ENCODE results near the gene ECM2.

ECM2 gene

DNA sequence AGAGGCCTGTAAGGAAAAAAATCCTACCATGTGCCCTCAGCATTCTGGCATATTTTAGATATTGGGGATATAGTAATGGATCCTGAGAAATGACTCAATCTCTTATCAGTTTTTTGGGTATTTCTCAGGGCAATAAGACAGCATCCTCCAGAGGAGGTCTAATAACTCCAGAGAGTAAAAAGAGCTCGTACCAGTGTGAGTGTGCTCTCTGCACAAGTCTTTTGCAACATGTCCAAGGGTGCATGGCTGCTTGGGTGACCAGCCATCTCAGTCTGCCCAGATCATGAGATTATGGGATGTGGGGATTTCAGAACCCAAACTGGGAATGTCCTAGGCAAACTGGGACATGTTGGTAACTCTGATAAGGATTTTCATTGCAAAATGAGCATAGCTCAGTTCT is 68.7 kb downstream of the ECM2 start:
- no peak for DNase-seq (ENCODE audit: low read depth)

DNA sequence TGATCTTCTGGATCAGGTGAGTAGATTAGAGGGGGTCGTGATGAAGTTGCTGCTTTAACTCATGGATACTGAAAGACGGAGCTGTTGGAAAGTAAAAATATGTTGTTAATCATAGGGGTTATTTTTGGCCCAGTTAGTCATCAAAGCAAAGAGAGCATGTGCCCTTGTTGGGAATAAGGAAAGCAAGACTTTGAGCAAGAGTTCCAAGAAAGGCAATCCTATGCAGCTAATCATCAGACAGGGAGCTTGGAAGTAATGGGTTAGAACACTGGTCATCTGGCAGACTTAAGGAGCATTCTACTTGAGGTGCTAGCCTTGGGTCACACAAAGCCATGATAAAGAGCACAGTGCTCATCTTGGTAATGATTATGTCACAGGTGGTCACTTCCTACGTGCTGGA is 71.8 kb downstream of the ECM2 start:
- peak; percentile 39 for DNase-seq (ENCODE audit: low read depth)

DNA sequence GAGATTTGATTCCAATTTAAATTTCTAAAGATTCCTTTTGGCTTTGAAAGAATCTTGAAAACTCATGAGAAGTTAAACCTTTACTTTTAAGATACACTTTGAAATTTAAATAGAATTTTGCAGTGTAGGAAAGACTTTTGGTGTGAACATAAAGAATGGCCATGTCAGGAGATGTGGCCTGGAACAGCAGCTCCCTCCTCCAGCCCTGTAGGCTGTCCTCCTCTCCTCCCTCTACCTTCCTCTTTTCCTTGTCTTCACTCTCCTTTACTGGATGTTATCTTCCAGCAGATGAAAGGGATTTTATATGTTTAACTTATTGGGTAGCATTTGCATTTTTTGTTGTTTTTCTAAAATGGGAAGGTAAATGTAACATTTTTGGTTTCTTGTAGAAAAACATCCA is 72.4 kb downstream of the ECM2 start:
- DNase-seq (ENCODE audit: low read depth), result no peak

DNA sequence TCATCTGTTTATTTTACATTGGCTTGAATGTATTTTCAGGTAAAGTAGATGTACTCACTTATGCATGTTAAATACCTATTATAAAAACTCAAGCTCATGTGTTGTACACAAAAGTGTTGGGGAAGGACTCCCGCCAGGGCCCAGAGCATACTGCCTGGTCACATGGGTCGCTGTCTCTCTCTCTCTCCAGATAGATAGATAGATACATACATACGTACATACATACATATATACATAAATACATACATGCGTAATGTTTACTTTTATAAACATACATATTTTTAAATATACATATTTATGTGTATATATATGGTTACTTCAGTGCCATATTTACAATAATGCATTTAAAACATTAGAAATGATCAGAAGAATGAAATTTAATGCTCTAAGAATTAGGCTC is 78.2 kb downstream of the ECM2 start:
- DNase-seq (ENCODE audit: low read depth), result no peak

DNA sequence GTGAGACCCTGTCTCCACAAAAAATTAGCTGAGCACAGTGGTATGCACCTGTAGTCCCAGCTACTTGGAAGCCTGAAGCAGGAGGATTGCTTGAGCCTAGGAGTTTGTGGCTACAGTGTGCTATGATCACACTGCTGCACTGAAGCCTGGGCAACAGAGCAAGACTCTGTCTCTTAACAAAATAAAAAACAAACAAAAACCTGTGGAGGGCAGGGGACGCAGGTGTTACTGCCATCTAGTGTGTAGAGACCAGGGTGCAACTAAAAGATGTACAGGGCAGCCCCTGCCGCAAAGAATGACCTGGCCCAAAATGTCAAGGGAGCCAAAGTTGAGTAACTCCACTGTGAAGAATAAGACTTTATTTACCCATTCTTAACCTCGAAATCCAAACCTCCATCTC is 80.6 kb downstream of the ECM2 start:
- DNase-seq (ENCODE audit: low read depth), result no peak

DNA sequence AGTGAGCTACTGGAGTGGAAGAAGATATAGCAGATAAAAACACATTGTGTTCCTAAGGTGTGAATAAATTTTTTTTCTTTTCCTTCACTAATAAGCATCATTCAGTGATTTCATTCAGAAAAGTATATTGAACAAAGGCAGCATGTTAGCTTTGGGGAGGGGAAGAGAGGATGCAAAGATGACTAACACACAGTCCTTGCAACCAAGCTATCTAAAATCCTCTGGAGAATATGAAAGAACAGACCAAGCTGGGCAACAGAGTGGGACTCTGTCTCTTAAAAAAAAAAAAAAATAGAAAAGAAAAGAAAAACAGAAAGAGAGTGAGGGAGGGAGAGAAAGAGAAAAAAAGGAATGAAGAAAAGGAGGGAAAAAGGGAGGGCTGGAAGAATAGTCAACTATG is 89.3 kb downstream of the ECM2 start:
- no peak for DNase-seq (ENCODE audit: low read depth)

All from HS-27A (cell line).